ENCODE results near the gene POU2F1.
A peak's percentile ranks its signal among the peaks of the same experiment; 100 is the strongest.

POU2F1 gene

DNA sequence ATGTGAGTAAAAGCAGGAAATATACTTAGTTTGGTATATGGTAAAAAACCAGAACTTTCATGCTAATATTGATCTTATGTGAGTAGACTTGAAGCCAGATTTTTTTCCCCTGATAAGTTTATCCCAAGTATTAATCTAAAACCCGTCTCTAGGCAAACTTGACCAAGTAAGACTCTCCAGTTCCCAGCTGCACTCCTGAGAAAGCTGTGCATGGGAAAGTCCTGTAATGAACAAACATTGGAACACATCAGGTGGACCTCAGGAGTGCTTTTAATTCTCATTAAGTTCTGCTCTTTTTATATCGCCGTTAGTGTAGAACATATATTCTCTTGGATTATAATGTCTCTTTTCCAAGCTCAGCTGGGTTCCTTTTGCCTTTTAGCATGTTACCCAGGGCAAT, 192.6 kb downstream of the POU2F1 start:
- DNase-seq = no peak

DNA sequence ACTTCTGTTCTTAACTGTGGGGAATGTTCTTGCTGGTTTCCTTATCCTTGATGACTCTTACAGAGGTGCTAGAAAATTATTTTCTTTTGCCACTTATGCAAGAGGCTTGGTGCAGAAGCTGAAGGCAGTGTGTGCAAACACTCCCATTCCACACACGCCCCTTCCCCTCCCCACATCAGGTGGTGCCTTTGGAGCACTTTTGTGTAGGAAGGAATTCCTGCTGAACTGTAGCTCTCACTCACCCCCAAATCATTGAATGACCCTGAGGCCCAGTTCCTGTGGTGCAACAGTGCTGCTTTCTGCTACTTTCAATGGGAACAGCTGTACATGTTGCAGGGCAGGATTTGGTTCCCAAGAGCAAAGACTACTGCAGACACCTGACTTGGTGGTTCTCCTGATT, 195.8 kb downstream of the POU2F1 start:
- no peak for DNase-seq

DNA sequence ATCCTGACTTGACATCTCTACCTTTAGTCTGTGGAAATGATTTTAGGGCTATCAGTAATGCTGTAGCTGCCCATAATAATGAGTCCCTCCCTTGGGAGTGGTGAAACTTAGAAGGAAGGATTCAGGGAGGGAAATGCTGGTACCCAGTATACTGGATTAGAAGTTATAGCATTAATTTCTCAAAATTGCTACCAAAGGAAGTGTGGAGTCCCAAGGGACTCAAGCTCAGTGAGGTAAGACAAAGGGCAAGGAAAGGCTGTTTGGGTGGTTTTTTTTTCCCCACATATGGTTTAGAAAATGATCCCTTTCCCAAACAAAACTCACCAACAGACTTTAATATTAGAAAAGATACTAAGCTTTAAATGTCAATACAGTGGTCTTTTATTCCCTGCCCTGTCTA, 197.7 kb downstream of the POU2F1 start:
- DNase-seq = no peak

DNA sequence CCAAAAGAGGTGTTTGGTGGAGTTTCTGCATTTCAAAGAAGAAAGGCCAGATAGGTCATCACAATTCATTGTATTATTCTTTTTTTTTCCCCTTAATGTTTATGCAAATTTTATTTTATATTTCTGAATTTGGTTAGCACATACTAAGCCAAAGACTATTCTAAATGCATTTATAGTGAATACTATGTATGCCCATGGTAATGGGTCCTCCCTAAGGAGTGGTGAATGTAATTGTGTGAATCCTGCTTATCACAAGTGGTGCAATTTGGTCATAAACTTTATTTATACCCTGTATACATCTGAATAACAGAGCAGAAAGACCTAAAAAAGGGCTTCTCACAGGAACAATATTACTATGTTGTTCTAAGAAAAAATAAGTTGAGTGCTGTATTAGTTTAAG, 198.6 kb downstream of the POU2F1 start:
- no peak for DNase-seq

DNA sequence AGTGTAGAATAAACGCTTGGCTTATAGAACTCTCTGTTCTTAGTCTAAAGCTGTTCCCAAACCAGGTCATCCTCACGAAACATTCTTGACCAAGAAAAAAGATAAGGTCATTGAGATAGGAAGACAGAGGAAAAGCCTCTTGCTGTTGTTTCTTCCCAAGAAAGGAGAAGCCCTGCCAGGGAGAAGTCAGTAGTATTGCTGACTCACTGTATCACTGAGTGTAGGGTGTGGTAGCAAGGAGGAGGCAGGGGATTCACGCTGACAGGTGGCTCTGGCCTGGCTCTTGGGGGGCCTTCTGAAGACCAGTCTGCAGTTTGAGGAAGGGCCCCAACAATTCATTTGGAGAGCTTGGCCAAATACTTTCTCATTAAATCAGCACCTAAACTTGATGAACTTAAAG, 199.8 kb downstream of the POU2F1 start:
- no peak for DNase-seq

DNA sequence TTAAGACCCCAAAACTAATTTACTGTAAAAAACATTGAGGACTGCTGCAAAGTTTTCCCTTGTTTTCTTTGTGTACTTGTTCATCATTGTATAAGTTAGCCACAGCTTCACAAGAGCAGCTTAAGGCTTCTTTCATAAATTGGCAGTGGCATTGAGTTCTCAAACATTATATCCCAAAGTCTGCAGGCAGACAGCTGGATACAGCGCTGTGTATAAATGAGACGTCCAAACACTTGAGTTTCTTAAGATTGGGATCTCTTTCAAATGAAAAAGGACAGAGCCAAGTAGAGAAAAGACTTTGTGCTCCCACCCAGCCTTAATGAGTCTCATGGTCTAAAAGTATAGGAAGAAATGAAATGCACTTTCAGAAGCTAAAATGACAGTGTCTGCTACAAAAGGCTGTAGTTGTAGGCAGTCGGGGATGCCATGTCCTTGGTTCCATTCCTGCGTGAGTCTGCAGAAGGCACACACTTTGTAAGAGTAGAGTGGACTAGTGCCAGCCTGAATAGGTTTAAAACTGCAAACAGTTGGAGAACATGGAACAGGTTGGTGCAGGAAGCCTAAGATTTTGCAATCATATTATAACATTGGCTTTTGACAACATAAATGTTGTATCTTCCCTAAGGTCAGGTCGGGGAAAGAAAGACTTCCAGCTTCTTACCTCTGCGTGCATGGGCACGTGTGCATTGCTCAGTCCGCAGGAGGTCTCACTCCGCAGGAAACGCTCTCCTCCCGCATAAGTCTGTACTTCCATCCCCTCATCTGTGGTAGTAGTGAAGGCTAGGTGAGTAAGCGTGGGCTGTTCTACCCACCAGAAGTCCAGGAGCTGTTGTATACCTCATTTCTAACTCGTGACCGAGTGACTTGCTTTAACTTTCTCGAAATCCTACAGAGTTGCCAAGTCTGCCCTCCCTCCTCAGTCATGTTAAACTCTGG, 203.3 kb downstream of the POU2F1 start:
- DNase-seq = no peak

DNA sequence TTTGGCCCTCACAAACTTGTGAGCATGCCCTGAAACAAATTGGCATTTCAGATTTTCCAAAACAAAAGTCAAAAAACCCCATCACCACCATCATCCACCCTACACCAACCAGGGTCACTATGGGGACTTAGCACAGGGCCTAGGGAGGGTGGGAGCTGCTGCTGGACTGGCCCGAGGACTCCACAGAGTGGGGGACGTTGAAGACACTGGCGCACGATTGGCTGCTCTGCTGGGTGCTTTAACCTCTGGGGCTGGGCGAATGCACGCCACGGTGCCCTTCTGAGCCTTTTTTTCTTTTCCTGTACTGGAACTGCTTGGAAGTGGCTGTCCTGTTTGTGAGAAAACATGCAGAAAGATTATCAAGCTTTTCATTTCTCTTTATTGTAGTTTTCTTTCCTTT, 204.8 kb downstream of the POU2F1 start:
- DNase-seq = no peak

DNA sequence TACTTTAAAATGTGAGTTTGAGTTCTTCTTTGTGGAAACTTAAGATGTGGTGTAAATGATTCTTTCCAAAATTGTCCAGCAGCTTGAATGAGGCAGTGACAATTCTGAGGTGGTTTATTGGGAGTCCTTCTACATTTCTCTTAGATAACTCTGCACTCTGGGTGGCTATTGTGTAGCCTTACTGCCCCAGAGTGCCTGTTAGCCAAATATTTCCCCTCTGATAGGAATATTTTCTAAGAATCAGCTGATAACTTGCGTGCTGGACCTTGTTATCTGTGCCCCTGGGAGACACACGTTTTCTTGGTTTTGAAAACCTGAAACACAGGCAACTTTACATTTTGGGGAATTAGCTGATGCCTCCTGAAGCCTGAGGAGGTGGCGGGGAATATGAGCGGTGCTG, 206.0 kb downstream of the POU2F1 start:
- no peak for DNase-seq

DNA sequence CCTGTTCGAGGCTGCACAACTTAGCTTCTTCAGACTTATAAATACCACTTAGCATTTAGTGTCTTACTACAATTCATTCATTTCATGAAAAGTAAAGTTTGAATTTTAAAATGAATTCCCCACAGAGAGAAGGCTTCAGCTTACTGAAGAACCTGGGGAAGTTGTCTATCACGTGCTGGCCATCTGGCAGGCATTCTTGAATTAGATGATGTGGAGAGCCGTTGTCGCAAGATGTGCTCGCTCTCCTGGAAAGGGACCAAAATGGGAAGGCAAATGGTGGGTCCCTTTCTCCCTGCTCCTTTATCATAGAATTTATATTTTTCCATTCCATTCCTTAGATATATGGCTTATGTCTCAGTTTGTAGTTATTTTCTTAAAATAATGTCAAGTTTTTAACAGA, 207.2 kb downstream of the POU2F1 start:
- no peak for DNase-seq

DNA sequence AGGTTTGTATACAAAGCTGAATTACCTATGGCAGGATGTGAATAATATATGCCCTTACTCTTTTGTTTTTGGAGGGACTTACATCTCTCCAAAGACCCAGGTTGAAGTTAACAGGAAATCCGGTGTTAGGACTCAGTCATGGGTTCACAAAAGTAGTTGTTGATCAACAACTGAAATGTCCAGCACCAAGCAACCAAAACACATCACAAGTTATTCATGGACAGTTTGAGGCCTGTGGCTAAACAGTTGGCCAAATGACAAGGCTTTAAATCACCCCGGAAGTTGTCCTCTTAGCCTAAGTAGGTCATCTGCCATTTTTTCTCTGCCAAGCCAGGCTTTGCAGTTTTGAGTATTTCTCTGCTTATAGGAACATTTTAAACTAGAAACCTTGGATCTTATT, 207.7 kb downstream of the POU2F1 start:
- no peak for DNase-seq

DNA sequence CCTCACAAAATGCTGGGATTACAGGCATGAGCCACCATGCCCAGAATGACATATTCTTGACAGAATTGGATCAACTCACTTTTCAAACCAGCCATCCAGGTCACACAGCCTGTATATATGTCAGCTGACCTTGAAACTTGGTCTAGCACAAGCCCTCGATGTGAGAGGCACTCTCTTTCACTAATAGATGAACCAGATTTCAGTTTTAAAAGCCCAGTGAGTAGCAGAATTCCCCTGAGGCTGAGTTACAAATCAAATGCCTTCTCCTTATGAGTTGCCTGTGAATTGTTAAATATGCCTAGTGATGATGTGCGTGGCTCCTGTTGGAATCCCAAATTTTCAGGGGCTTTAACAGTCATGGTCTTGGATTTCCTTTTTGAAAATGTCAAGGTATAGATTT, 208.9 kb downstream of the POU2F1 start:
- DNase-seq = no peak

DNA sequence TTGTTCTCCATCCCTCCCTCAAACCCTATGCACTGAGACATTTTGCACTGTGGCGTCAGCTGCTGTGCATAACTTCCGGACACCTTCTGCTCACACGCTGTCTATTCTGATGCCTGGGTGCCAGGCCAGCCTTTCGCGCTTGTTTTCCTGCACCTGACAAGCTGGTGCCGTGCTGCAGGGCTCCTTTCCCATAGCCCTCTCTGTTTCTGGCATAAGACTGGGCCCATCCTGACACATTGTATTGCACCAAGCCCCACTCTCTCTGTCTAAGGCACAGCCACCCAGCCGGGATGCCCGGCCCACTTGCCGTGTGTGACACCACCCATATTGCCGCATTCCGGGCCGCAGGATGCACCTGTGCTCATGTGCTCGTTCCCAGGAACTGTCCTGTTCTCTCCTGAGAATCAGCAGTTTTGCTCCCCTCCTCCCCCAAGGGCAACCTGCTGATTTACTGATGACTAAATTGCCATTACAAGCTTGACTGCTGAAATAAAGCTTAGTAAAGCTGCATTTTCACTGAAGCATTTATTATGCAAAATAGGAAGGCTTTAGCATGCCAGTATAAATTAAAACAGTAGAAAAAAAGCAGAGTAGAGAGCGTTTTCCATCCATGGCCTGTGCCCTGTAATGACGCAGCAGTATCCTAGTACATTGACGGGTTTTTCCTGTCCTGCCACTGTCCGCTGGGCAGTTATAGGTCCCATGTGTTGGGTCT, 209.6 kb downstream of the POU2F1 start:
- peak in 2 of 56 donors; percentile 15 to 39 for DNase-seq

DNA sequence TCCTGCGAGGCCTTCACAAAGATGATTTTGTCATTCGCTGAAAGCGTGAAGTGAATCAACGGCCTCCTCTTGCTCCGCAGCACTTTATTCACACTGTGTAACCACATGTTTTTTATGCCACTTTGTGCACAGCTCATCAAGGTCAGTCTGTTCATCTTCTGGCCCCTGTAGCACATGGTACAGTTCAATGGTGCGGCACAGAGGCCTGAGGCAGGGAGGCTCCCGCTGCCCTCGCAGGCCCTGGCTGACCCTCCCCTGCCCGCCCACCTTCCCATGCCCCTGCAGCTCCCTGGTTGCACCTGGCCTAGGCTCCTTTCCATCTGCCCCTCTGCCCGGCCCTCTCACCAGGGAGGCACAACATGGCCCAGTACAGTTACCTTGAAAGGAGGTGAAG, 210.2 kb downstream of the POU2F1 start:
- DNase-seq = no peak

DNA sequence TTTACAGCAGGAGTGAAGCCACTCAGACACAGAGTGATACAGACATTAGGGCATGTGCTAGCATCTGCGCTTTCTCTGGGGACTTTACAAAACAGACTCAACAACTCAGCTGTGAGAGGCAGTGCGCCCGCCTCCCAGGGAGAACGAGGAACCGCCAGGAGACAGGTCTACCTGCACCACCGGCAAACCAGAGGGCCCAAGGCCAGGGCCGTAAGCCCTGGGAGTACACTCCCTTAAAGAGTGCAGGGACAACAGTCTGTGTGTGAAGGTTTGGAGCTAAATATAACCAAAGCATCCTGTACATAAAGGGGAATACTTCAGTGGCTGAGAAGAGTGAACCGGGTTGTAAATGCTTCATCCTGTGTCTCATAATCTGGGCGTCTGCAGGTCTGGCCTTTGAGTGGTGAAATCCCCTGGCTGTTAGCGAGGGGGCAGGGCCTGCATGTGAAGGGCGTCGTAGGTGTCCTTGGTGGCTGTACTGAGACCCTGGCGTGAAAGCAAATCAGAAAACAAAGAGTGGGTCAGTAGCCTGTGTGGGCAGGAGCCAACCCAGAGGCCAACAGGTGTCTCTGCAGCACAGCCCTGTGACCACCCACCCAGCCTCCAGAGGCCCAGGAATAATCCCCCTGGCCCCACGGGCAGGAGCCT, 210.7 kb downstream of the POU2F1 start:
- DNase-seq = no peak

DNA sequence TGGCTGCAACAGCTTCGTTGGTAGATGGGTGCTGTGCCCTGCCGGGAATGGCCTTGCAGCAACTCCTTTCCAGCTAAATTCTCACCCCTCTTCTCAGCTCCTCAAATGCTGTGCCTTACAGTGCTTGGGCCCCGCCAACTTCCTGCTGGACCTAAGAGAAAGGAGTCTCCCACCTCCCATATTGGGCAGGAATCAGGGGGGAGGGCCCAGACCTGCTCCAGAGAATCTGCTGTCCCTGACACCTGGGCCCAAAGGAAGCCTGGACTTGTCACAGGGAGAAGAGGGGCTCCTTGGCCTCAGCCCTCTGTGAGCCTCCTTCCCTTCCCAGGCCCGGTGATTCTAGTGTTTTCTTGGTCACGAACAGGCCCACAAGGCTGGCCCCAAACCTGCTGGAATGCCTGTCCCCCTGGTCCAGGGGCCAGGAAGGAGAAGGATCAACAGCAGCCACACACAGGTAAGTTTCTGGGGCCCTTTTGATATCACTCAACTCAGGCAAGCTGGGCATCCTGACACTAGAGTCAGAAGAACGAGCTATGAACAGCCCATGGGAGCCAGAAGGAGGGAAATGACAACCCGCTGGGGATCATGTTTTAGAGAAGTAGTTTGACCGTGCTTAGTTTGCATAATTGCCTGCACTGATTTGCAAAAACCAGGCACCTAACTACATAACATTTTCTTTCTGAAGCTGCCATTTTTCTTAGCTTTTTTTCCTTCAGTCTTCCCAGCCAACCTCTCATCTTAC, 211.4 kb downstream of the POU2F1 start:
- no peak for DNase-seq

DNA sequence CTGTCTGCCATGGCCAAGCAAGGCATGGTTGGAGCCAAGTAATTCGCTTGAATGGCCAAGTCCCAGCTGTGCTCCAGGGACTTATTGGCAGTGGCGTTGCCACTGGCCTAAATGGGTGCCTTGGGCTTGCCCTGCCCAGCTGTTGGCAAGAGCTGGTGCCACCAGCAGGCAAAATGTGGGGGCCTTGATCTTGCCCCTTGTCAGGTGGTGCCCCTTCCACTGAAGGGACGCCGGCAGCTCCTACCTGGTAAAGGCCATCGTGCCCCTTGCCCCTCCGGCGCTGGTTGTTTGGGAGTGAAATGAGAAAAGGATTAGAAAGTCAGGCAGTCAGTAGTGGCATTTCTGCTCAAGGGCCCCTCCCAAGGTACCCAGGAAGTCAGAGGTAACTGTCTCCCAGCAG, 212.1 kb downstream of the POU2F1 start:
- no peak for DNase-seq

DNA sequence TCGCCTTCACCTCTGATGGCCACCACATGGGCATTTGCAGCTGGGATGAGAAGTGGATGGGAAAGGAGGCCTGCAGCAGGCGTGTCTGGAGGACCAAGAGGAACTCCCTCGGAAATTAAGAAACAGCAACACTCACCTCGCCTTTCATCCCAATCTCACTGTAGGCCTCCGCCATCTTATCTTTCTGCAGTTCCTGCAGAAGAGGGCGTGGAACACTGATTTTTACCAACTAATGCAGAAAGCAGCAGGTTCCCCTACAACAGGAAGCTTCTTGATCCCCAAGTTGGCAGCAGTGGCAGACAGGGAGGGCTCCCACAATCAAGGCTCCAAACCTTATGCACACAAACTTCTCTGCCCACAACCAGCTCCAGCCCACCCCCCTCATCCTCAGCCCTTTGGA, 213.2 kb downstream of the POU2F1 start:
- DNase-seq = no peak

DNA sequence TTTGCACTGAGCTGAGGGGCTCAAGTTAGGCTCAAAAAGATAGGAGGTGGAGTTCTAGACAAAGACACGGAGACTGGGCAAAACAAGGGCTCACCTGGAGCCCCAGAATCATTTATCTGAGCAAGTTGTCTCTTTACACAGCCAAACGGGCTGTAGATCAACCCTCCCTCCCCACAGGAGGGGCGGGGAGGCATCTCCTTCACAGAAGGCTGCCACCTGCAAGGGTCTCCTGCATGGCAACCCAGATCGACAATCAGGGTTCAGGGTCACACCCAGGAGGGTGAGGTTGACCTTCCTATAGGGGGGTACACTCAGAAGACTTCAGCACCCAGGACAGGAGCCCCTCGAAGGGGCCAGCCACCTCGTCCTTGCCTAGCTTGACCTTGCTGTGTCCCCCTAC, 213.6 kb downstream of the POU2F1 start:
- no peak for DNase-seq

DNA sequence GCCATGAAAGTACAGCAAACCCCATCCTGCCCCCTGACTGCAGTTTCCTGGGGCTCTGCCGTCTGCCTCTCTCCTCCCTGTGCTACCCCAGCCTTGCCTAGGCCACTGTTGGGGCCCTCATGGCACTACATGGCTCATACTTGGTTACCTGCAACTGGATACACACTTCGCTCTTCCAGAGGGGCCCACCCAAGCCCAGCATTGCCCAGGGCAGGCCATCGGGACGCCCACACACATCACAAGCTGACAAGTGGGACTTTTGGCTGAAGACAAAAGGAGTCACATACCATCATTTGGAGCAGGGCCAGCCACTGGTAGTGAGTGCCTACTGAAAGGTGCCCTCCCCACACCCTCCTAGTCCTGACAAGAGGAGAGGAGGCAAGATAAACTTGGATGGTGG, 214.8 kb downstream of the POU2F1 start:
- no peak for DNase-seq

DNA sequence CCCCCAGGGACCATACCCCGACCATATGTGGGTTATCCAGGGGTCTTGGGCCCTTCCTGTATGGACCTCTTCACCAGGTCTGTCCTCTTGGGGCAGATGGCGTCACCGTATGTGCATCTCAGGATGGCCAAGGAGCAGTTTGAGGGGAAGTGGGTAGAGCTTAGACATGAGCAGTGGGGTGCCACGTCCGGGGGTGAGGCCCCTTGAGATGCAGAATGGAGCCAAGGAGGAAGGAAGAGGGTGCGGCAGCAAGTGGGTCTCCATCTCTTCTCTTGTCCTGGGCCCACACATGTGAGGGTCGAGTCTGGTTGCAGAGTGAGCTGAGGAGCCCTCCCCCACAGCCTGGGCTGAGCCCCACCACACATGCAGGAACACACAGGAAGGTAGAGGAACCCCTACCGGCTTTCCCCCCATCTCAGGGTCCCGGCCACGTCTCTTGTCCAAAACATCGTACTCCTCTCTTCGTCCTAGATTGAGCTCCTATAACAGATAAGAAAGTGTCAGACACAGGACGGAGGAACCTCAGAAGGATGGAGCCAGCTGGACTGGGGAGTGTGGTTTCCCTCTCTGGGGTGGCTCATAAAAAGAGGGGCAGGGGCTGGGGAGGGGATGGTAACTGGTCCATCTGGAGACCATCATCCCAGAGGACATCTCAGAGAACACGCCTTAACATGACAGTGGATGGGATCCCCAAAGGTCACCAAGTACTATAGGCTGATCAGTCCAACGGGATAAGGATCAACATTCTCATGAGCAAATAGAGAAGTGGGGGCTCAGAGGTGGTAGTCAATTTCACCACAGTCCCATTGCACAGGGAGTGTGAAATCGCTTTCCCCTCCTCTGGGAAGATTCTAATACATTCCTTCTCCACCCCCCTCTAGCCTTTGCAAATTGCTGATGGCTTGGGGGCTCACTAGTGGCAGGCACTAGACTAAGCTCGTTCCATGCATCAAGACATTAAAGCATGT, 217.8 kb downstream of the POU2F1 start:
- DNase-seq = no peak
